Activated T-cell treated with anti-CD3 and anti-CD28 coated beads, Interleukin-2, amount 50 U/mL, for 48 hours (primary cell): ENCODE data around the gene CSMD2.
A peak's percentile ranks its signal among the peaks of the same experiment; 100 is the strongest.
"Not testable (repeated sequence)": the region's sequence is repeated elsewhere in the genome, so short reads cannot be mapped to it uniquely, and the experiment has no call there.

Experiments
- DNase-seq, 2 experiments: peaks; one replicate each; pipeline ENCODE4 v3.0.0-alpha.2; 2020

Gene CSMD2

GRCh38 chr1:33516428-33516827 lies 648.6 kb downstream of the CSMD2 start:
- no peak for DNase-seq

- no peak for DNase-seq
Measured at GRCh38 chr1:33515607-33516006, 649.4 kb downstream of the CSMD2 start.

GRCh38 chr1:33515112-33515511 lies 649.9 kb downstream of the CSMD2 start:
- DNase-seq: no peak

GRCh38 chr1:33512226-33513011 lies 652.6 kb downstream of the CSMD2 start:
- no peak for DNase-seq

- not testable (repeated sequence) for DNase-seq
Measured at GRCh38 chr1:33509276-33509675, 655.8 kb downstream of the CSMD2 start.

GRCh38 chr1:33508151-33508550 lies 656.9 kb downstream of the CSMD2 start:
- no peak for DNase-seq

GRCh38 chr1:33507661-33508060 lies 657.4 kb downstream of the CSMD2 start:
- DNase-seq: no peak

GRCh38 chr1:33503506-33503905 lies 661.5 kb downstream of the CSMD2 start:
- no peak for DNase-seq

GRCh38 chr1:33502726-33503125 lies 662.3 kb downstream of the CSMD2 start:
- no peak for DNase-seq

- DNase-seq: no peak
Measured at GRCh38 chr1:33501774-33502173, 663.3 kb downstream of the CSMD2 start.

GRCh38 chr1:33501309-33501708 lies 663.7 kb downstream of the CSMD2 start:
- no peak for DNase-seq

- no peak for DNase-seq
Measured at GRCh38 chr1:33500547-33500946, 664.5 kb downstream of the CSMD2 start.

GRCh38 chr1:33497410-33497809 lies 667.6 kb downstream of the CSMD2 start:
- DNase-seq: no peak

GRCh38 chr1:33494929-33495328 lies 670.1 kb downstream of the CSMD2 start:
- DNase-seq: no peak

- no peak for DNase-seq
Measured at GRCh38 chr1:33488624-33489023, 676.4 kb downstream of the CSMD2 start.

- DNase-seq: no peak
Measured at GRCh38 chr1:33482412-33482811, 682.6 kb downstream of the CSMD2 start.

GRCh38 chr1:33477451-33477850 lies 687.6 kb downstream of the CSMD2 start:
- DNase-seq: no peak

GRCh38 chr1:33473900-33474299 lies 691.1 kb downstream of the CSMD2 start:
- no peak for DNase-seq

GRCh38 chr1:33472269-33472980 lies 692.6 kb downstream of the CSMD2 start, which contains the start of gene ZSCAN20:
TSS of gene ZSCAN20 (plus strand) at chr1:33472645. CDS start at chr1:33479289, 6,644 bp downstream.
- DNase-seq: peak; percentile 92 to 93

GRCh38 chr1:33471416-33471815 lies 693.6 kb downstream of the CSMD2 start:
- no peak for DNase-seq

- peak; percentile 69 to 75 for DNase-seq
Measured at GRCh38 chr1:33470495-33471012, 694.5 kb downstream of the CSMD2 start.

GRCh38 chr1:33469691-33470090 lies 695.3 kb downstream of the CSMD2 start:
- no peak for DNase-seq

GRCh38 chr1:33468967-33469366 lies 696.1 kb downstream of the CSMD2 start:
- DNase-seq: no peak

GRCh38 chr1:33468531-33468930 lies 696.5 kb downstream of the CSMD2 start:
- no peak for DNase-seq
